ENCODE results near the gene NT5E. TPM values are rescaled to one million over a fixed set of nuclear protein-coding genes. Genes with fewer than 3 reads are reported as not detected.
A peak's percentile ranks its signal among the peaks of the same experiment; 100 is the strongest.

Gene NT5E
- total RNA-seq, 1 experiment from 2014 or later = 0.81 TPM

- no peak for TF ChIP-seq OVOL2 (CRISPR knock-in tag; IDR thresholded peaks at IDR 0.05; ENCODE audit: borderline replicate concordance)
- 0 out of 2 replicates have a peak, but pooled peaks have one; percentile 18 for TF ChIP-seq NR3C1 (CRISPR knock-in tag; conservative IDR thresholded peaks at IDR 0.05; ENCODE audit: low read depth)
- 0 out of 2 replicates have a peak, but pooled peaks have one; percentile 46 for TF ChIP-seq ZNF232 (CRISPR knock-in tag; IDR thresholded peaks at IDR 0.05)
- TF ChIP-seq PRRX2 (CRISPR knock-in tag; IDR thresholded peaks at IDR 0.05) = no peak
- peak; percentile 20; the same call in 1 of the 2 replicates for TF ChIP-seq GABPB1 (CRISPR knock-in tag; IDR thresholded peaks at IDR 0.05)
- TF ChIP-seq KAT7 (CRISPR knock-in tag; IDR thresholded peaks at IDR 0.05; ENCODE audit: borderline replicate concordance) = 0 out of 2 replicates have a peak, but pooled peaks have one; percentile 76
- TF ChIP-seq ZBTB43 (CRISPR knock-in tag; IDR thresholded peaks at IDR 0.05) = no peak
- TF ChIP-seq MAX (CRISPR knock-in tag; IDR thresholded peaks at IDR 0.05) = peak; percentile 61
- peak; percentile 25; the same call in 1 of the 2 replicates for TF ChIP-seq USF2 (CRISPR knock-in tag; IDR thresholded peaks at IDR 0.05)
- TF ChIP-seq ESRRA (CRISPR knock-in tag; IDR thresholded peaks at IDR 0.05; ENCODE audit: borderline replicate concordance) = peak; percentile 59
- no peak for TF ChIP-seq AFF4 (CRISPR knock-in tag; IDR thresholded peaks at IDR 0.05; ENCODE audit: borderline replicate concordance)
- TF ChIP-seq SP1 (CRISPR knock-in tag; conservative IDR thresholded peaks at IDR 0.05) = peak; percentile 49; the same call in 1 of the 2 replicates
- TF ChIP-seq TP53 (CRISPR knock-in tag; IDR thresholded peaks at IDR 0.05) = peak; percentile 22; the same call in 1 of the 2 replicates
- TF ChIP-seq TEAD1 (CRISPR knock-in tag; IDR thresholded peaks at IDR 0.05) = 0 out of 2 replicates have a peak, but pooled peaks have one; percentile 28
- 0 out of 2 replicates have a peak, but pooled peaks have one; percentile 35 for TF ChIP-seq E2F5 (CRISPR knock-in tag; IDR thresholded peaks at IDR 0.05)
- TF ChIP-seq RELA (CRISPR knock-in tag; IDR thresholded peaks at IDR 0.05; ENCODE audit: borderline replicate concordance) = 0 out of 2 replicates have a peak, but pooled peaks have one; percentile 83
- TF ChIP-seq ZNF671 (CRISPR knock-in tag; IDR thresholded peaks at IDR 0.05) = no peak
- no peak for TF ChIP-seq ZNF281 (CRISPR knock-in tag; IDR thresholded peaks at IDR 0.05)
Observed at GRCh38 chr6:85449818-85450759, at the start of gene NT5E (continued).

Data from WTC11 (cell line).